ENCODE data around the gene MICAL3. TPM values are rescaled to one million over a fixed set of nuclear protein-coding genes. Genes with fewer than 3 reads are reported as not detected.
"Not testable (repeated sequence)": the region's sequence is repeated elsewhere in the genome, so short reads cannot be mapped to it uniquely, and the experiment has no call there.

MICAL3 gene
- total RNA-seq: 94.2 to 103 TPM (median 95.0 TPM) in 3 replicates

GRCh38 chr22:18024276-18024939 is at the start of gene MICAL3:
Gene MICAL3 (minus strand): TSS chr22:18024561. CDS start chr22:17906812, 117,749 bp downstream.
- DNase-seq (ENCODE audit: low spot score in 2 of 2, unreplicated experiment in 2 of 2): peak; percentile 48 to 78
- H3K27ac Mint-ChIP-seq: peak within 1 kb of the TSS; percentile 81
- peaks cover 21% of the 10 kb centered on the region for H3K27me3 Mint-ChIP-seq (ENCODE audit: low read depth)
- TF ChIP-seq CTCF (IDR thresholded peaks at IDR 0.05; ENCODE audit: unreplicated experiment): no peak
- H3K4me1 Mint-ChIP-seq: peaks cover 18% of the 10 kb centered on the region
- H3K4me3 Mint-ChIP-seq: peak within 1 kb of the TSS; percentile 83
- H3K36me3 Mint-ChIP-seq: no peaks in the 10 kb centered on the region
- H3K9me3 Mint-ChIP-seq: no peaks in the 10 kb centered on the region

- not testable (repeated sequence) for H3K27ac Mint-ChIP-seq; H3K4me3 Mint-ChIP-seq; H3K9me3 Mint-ChIP-seq; DNase-seq (ENCODE audit: low spot score in 2 of 2, unreplicated experiment in 2 of 2); H3K36me3 Mint-ChIP-seq; H3K27me3 Mint-ChIP-seq (ENCODE audit: low read depth)
- peaks cover 24% of the 10 kb centered on the region for H3K4me1 Mint-ChIP-seq
Measured at GRCh38 chr22:18073927-18074326, 49.6 kb upstream of the MICAL3 start.

GRCh38 chr22:18073467-18073866 is 49.1 kb upstream of the MICAL3 start:
- Mint-ChIP-seq H3K4me3 (no peak overlapping the region), H3K36me3 (no peaks in the 10 kb centered on the region), H3K27ac (no peak overlapping the region), H3K4me1 (peaks cover 20% of the 10 kb centered on the region), H3K9me3 (no peaks in the 10 kb centered on the region), H3K27me3 (ENCODE audit: low read depth) (no peaks in the 10 kb centered on the region)
- DNase-seq (ENCODE audit: low spot score in 2 of 2, unreplicated experiment in 2 of 2): no peak
- no peak for TF ChIP-seq CTCF (IDR thresholded peaks at IDR 0.05; ENCODE audit: unreplicated experiment)

GRCh38 chr22:18071968-18072310 is 47.6 kb upstream of the MICAL3 start:
- Mint-ChIP-seq H3K27me3 (ENCODE audit: low read depth) (peaks cover 4% of the 10 kb centered on the region), H3K4me3 (no peak overlapping the region)
- no peak for TF ChIP-seq CTCF (IDR thresholded peaks at IDR 0.05; ENCODE audit: unreplicated experiment)

GRCh38 chr22:18071307-18071967 is 47.1 kb upstream of the MICAL3 start:
- not testable (repeated sequence) for H3K36me3 Mint-ChIP-seq; H3K9me3 Mint-ChIP-seq; H3K4me3 Mint-ChIP-seq; H3K27ac Mint-ChIP-seq; DNase-seq (ENCODE audit: low spot score in 2 of 2, unreplicated experiment in 2 of 2); H3K27me3 Mint-ChIP-seq (ENCODE audit: low read depth)
- H3K4me1 Mint-ChIP-seq: peaks cover 13% of the 10 kb centered on the region

More at GRCh38 chr22:18071968-18072310, 47.6 kb upstream of the MICAL3 start:
- Mint-ChIP-seq H3K9me3 (no peaks in the 10 kb centered on the region), H3K36me3 (no peaks in the 10 kb centered on the region), H3K27ac (no peak overlapping the region), H3K4me1 (peaks cover 17% of the 10 kb centered on the region)
- no peak for DNase-seq (ENCODE audit: low spot score in 2 of 2, unreplicated experiment in 2 of 2)

GRCh38 chr22:18070556-18071306 is 46.4 kb upstream of the MICAL3 start:
- Mint-ChIP-seq H3K27ac (peak overlapping the region; percentile 66), H3K9me3 (no peaks in the 10 kb centered on the region), H3K27me3 (ENCODE audit: low read depth) (peaks cover 4% of the 10 kb centered on the region), H3K36me3 (no peaks in the 10 kb centered on the region), H3K4me1 (peaks cover 9% of the 10 kb centered on the region), H3K4me3 (no peak overlapping the region)
- peak; percentile 55 for TF ChIP-seq CTCF (IDR thresholded peaks at IDR 0.05; ENCODE audit: unreplicated experiment)
- no peak for DNase-seq (ENCODE audit: low spot score in 2 of 2, unreplicated experiment in 2 of 2)

Measured in mesothelial cell of epicardium (in vitro differentiated cells).